LHCN-M2 (cell line): Measurements from ENCODE around the gene SV2C. TPM values are rescaled to one million over a fixed set of nuclear protein-coding genes. Genes with fewer than 3 reads are reported as not detected.
"Not testable (repeated sequence)": the region's sequence is repeated elsewhere in the genome, so short reads cannot be mapped to it uniquely, and the experiment has no call there.

ENCODE experiments used
- DNase-seq: peaks from one replicate; pipeline ENCODE4 v3.0.0-alpha.2; 2012; ENCODE audit warnings: low read depth
- polyA plus RNA-seq: library from polyadenylated mRNA; unstranded; fragments of >200 nt; gene quantifications from one replicate; pipeline ENCODE4 v1.2.1, GENCODE V29; 2012; ENCODE audit warnings: missing spikeins
- total RNA-seq: library from RNA; depleted of rRNA; stranded (reverse); fragments of >200 nt; gene quantifications from 2 replicates; pipeline ENCODE4 v1.2.3, GENCODE V29; 2014; rRNA removed

SV2C gene, protein sequence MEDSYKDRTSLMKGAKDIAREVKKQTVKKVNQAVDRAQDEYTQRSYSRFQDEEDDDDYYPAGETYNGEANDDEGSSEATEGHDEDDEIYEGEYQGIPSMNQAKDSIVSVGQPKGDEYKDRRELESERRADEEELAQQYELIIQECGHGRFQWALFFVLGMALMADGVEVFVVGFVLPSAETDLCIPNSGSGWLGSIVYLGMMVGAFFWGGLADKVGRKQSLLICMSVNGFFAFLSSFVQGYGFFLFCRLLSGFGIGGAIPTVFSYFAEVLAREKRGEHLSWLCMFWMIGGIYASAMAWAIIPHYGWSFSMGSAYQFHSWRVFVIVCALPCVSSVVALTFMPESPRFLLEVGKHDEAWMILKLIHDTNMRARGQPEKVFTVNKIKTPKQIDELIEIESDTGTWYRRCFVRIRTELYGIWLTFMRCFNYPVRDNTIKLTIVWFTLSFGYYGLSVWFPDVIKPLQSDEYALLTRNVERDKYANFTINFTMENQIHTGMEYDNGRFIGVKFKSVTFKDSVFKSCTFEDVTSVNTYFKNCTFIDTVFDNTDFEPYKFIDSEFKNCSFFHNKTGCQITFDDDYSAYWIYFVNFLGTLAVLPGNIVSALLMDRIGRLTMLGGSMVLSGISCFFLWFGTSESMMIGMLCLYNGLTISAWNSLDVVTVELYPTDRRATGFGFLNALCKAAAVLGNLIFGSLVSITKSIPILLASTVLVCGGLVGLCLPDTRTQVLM
- not detected in 2 replicates for total RNA-seq
- not detected for polyA plus RNA-seq

DNA sequence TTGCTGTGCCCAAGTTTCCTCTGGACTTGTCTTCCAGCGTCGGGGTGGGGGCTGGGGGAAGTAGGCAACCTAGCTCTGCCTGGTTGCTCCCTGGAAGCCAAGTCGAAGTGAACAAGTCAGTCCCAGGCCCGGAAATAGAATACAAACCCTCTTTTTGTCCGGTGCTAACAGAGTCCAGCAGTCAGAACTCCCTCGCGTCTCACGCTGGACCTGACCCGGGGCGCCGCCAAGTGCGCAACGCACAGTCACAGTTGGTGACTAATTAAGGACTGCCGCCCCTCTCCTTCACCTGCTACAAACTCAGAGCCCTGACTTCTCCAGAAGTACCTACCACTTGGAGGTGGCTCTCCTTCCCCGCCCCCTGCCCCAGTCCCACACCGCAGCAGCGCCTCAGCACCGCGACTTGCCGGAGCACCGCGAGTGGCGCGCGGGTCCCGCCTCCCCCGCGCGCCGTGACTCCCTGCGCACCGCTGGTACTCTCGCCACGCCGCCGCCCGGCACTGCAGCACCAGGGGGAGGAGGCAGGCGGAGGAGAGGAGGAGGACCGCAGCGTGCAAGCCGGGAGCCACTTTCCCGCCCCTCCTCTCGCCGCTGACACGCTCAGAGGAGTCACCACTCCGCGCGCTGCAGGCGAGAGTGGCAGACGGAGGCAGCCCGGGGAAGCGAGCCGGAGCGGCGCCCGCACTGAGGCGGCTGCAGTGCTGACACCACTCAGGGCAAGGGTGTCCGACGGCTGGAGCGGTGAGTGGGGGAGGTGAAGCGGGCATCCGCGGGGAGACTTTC, at the start of gene SV2C:
SV2C (plus strand) TSS at position 612 of the 783 bp plus-strand sequence. CDS start 48,368 bp downstream, outside the sequence.
- DNase-seq = peak; percentile 3

DNA sequence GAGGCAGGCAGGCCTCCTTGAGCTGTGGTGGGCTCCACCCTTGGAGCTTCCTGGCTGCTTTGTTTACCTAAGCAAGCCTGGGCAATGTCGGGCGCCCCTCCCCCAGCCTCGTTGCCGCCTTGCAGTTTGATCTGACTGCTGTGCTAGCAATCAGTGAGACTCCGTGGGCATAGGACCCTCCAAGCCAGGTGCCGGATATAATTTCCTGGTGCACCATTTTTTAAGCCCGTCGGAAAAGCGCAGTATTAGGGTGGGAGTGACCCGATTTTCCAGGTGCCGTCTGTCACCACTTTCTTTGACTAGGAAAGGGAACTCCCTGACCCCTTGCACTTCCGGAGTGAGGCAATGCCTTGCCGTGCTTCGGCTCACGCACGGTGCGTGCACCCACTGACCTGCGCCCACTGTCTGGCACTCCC, 45.4 kb upstream of the SV2C start:
- not testable (repeated sequence) for DNase-seq

DNA sequence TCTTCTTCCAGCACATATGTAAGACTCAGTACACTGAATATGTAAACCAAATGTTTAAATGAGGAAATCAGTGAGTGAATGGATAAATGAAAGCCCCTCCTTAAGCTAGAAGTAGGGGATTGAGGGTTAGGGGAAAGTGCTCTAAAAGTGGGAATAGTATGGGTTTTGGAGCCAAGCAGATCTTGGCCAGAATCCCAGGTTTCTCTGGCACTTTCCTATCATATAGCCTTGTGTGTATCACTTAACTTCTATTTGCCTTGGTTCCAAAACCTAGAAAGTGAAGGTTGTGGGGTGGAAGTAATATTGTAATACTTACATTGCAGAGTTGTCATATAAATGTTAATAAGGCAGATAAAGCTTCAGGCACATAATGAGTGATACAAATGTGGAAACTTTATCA, 45.0 kb upstream of the SV2C start:
- DNase-seq = no peak

DNA sequence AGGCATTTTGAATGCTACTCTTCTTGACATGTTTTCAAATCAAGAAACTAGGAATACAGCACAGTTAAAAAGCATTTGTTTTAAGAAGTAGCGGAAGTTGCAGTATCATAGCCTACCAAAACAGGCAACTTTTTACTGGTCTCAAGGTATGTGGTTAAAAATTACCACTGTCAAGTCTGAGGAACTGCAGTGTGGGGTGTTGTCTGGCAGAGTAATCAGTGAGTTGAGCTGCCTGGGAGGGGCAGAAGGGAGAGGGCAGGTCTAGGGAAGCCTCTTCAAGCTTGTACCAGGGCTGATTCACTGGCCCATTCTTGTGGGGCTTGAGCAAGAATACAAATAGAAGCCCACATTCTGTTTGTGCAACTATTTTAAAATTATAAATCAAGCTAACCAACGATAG, 42.4 kb upstream of the SV2C start:
- DNase-seq = no peak

DNA sequence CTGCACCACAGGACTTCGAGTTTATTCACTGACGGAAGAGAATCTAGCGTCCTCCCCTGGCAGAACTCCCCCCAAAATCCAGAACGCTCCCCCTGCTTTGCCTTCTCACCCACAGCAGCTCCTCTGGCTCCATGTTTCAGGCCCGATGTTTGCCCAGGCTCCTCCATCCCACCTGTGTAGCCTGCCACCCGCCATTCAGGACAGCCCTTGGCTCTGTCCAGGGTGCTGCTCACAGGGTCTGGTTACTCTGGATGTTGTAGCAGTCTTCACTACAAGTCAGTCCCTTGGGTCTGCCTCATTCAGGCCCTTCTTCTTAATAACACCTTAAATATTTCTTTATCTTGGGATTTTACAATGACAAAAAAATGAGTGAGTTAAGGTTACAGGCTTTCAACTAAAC, 41.3 kb upstream of the SV2C start:
- no peak for DNase-seq

DNA sequence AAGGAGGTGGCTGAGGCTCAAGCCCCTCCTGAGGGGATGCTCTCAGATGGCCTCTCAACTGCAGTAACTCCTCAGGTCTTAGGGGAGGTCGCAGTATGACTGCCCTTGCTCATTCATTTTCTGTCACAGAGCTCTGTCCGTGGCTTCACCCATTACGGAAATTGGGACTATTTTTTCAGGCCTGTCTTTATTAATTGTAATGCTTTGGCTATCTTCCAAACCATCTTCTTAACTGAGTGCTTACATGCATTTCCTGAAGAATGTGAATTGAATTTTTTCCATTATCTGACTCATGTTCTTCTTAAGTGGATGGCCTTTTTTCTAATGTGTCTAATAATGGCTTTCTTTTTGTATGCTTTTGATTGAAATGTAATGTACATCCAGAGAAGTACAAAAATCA, 36.4 kb upstream of the SV2C start:
- DNase-seq = no peak

DNA sequence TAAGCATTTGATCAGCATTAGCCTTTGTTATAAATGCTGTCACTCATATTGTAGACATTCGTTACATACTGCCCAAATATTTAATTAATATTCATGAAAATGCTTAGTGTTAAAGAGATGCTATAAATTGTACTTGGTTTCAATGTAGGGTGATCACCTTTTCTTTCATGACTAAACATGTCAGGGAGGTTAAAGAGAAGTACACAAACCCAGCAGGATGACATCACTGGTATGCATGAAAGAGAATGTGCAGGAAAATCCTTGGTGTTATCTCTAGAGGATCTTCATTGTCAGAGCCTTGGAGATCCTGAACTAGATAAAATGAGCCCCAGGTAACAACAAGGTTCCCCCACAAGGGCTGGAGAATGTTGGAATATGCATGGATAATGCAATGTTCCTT, 33.0 kb upstream of the SV2C start:
- DNase-seq = no peak

DNA sequence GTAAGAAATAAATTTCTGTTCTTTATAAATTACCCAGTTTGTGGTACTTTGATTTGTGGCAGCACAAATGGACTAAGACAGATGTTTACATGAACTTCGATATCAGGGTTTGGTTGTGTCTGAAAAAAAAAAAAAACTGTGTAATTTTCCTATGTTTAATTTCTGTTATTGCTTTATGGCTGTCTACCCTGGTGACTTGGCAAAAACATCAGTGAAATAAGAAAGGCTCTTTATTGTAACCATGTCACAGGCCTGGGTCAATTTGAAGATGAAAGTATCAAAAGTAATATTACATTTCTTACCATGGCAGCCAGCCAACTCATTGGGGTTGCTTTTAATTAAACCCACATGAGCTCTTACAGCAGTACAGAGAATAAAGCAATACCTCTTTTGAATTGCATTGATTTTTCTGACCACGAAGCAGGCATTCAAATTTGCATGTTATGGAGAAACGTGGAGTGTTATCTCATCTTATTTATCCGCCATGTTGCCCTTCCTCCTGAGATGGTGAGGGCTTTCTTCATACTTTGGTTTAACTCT, 20.6 kb upstream of the SV2C start:
- no peak for DNase-seq

DNA sequence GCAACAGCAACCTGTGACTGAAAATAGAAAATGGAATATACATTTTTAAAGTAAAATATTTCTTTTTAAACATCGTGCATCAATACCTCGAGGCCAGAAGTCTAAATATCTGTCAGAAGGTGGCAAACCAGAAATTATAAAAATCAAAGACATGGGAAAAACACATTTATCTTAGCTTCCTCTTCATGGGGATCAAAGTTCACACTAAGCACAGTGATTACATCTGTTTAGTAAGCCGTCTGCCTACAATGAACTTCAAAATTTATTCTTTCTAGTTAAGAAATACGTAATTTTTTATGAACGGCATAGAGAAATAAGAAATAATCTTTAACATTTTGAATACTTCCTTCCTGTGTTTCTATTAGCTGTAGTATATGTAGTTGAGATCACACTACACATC, 17.9 kb upstream of the SV2C start:
- no peak for DNase-seq

DNA sequence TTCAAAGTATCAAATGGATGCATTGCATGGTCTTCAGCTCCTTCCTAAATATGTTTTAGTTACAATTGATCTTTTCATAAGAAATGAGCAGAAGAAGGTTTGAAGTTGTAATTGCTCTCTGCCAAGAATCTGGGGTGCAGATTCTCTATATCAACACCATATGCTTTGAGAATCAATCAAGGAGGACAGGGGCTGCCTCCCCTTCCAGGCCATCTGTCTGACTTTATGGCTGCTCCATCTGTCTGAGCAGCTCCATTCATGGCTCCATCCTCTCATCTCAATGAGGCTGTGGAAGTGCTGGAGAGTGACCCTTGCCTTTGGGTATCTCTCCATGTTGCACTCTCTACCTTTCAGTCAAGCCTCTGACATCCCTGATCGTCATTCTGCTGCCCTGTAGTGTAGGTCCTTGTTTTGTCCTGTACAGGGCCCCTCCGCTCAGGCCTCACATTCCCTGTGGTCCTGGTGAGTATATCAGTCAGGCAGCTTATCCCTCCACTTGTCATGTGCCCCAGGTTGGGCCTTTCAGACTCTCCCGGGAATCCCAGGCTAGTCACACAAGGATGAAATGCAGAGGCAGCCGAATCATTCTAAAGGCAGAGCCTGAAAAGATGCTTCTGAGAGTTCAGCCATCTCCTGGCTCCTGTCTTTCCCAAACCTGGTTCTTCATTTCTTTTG, 14.0 kb upstream of the SV2C start:
- no peak for DNase-seq

DNA sequence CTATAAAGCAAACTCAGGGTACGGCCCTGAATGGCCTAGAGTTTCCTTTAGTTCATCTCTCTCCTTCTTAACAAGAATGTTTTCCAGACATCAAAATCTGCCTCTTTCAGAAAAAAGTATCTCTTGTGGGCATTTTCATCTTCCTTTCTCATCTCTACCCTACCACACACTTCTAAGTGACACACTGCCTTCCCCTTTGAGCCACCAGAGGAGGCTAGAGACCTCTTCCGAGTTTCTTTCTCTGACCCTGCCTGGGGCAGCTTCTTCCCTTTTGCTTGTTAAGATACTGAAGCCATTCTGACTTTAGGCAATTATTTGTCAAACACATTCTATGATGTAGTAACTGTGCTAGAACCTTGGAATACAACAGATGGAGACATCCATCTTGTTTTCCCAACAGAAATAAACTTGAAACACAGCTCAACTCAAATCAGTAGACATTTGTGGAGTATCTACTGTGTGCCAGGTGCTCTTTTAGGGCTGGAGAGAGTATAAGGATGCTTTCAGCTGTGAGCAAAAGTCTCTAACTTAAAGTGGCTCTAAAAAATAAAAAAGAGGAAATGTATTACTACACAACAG, 8.6 kb upstream of the SV2C start:
- DNase-seq = no peak

DNA sequence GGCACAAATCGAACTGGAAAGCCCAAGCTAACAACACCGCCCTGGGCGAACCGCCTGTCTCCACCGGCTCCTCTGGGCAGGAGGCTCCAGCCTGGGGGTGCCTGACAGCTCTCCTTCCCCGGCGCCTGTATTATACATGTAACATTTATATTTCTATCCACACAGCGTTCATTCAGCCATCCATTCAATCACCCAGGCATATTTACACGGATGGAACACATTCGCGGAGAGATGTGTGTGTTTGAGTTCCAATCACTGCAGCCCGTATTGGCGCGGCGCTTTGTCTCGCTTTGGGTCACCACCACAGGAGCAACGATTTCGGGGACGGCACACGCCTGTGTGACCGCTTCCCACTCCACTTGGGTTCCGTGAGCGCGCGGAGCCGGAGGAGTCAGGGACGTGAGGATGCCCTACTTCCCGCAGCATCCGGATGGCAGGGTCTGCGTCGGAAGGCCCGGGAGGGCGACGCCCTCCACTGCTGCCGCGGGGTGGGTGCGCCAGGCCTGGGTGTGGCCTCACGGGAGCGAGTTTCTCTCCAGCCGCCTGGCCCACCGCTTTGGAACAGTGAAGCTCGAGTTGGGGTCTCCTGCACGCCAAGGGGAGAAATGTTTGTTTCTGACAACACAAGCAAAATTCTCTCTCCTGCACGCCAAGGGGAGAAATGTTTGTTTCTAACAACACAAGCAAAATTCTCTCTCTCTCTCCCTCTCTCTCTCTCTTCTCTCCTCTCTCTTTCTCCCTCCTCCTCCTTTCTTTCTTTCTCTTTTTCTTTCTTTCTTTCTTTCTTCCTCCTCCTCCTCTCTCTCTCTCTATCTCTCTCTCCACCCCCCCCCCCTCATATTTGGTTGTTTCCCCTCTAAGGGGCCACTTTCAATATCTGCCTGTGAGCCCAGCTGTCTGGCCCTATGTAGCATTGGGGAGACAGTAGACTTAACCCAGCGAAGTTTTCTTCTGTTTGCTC, 1.1 kb upstream of the SV2C start:
- no peak for DNase-seq

DNA sequence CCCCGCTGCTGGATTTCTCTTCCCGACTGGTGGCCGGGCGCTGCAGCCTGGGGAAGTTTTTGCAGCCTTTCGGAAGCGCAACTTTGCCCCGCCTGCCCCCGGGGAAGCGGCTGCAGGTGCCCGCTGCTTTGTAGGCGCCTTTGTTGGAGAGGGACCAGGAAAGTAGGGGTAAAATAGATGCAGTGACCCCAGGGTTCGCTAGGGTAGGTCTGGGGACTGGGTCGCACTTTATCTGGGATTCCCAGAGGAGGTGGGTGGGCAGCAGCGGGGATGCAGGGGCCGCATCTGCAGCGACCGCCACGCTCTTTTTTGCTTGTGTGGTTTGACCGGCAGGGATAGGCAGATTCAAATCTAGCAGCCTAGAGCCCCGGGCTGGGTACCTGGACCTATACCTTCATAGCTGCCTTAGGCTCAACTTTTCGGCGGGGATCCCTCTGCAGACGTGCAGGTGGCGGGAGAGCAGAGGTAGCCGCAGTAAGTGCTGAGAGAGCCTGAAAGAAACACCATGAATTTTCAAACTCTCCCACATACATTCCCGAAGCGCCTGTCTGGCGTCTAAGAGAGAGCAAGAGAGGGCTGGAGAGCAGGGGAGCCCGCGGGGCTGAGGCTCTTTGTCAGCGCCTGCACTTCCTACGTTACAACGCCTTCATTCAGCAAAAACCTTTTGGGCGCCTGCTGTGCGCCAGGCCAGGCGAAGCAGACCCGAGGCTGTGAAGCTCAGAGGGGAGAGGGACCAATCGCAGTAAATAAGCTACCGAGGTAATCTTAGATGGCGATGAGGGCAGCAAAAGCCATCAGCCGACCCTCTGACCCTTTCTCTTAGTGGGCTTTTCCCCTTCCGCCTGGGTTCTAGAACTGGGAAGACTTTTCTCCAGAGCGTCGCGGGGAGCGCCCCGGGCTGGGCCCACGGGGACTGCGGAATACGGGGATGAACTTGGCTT, 642 bp downstream of the SV2C start:
- DNase-seq = no peak

DNA sequence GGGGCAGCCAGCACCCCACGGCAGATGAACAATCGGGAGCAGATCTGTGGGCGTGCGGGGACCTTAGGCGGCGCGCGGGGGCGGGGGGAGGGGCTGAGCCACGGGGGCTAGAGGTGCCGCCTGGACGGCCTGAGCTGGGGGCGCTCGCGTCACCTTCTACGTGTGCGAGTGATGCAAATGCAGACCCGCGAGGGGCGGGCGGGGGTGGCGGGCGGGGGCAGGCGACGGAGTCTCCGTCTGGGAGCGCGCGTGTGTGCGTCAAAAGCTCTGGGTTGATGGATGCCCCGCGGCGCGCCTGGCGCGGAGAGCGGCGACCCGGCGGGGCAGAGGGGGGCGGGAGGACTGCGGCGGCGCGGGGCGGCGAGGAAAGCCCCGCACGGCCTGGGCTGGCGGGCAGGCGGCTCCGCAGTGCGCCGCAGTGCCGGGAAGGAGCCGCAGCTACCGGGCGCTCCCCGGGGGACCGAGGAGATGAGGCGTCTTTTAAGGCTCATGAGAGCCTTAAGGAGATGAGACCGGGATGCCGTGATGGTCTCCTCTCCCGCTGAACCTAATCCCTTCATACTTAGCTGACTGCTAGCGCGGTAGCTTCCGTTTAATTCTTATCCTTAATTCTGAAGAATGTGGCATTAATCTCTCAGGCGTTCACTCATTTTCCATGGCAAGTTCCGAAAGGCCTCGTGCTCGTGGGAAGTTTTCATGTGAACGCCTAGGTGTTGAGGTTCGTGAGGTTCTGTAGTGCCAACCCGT, 1.5 kb downstream of the SV2C start:
- no peak for DNase-seq

DNA sequence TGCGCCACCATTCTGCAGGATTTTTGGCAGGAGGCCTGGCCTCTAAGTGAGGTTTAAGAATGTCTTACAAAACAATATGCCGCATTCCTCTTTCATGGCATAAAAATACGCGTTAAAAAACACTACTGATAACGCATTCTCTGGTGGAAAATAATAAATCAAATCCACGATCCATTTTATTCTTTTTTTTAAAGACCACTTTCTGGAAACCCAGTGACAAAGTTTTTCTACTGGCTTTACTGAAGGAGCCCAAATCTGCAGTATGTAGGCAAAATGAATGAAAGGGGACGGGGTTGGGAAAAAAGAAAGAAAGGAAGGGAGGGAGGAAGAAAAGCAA, 2.0 kb downstream of the SV2C start:
- DNase-seq = no peak

DNA sequence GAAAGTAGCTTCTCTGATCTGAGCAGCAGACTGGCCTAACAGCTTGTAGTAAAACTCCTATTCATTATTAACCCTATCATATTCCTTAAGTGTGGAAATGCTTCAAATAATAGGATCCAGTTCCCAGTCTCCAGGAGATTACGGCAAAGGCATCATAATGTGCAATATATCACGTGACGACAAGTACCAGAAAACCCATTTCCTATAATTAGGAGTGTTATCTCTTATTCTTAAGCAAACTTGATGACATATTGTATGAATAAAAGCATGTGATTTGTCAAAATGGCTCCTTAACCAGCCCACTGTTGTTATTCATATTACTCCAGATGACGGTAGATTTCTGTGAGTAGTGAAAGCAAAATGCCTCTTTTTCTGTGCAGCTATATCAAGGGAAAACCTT, 2.9 kb downstream of the SV2C start:
- DNase-seq = no peak

DNA sequence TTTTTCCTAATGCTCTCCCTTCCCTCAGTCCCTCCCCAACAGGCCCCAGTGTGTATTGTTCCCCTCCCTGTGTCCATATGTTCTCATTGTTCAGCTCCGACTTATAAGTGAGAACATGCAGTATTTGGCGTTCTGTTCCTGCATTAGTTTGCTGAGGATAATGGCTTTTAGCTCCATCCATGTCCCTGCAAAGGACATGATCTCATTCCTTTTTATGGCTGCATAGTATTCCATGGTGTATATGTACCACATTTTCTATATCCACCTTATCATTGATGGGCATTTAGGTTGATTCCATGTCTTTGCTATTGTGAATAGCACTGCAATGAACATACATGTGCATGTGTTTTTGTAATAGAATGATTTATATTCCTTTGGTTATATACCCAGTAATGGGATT, 6.0 kb downstream of the SV2C start:
- not testable (repeated sequence) for DNase-seq

DNA sequence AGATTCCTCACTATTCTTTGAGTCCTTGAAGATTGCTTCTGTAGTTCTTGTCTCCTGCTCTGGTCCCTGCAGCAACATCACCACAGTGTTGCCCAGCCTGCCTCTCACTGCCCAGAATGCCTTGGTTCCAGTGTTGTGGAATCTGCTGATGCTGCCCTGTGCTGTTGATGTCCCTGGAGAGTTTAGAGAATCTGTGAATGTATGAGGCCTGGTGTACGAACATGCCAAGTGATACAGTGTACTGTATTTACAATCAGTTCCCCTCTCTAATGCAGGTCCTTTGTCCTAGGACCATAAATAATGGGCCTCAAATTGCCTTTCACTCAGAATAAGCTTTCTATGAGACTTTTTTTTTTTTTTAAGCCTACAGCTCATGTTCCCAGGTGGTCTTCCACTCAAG, 8.2 kb downstream of the SV2C start:
- no peak for DNase-seq
